OCI-LY3 (cell line): ENCODE results near the gene TRIM7.

Experiments used
- H2AFZ ChIP-seq: fragments of 200-600, 300-600 bp; shearing (Covaris generic); 2 replicates; pipeline ENCODE4 v1.6.0; 2014; ENCODE audit warnings: antibody characterized with exemption, low read depth, low read length
- H3K27ac ChIP-seq: fragments of 200-600, 300-600 bp; sonication (generic); 2 replicates; pipeline ENCODE4 v1.5.1; 2014; ENCODE audit warnings: mild to moderate bottlenecking, low read length, moderate library complexity, mixed read lengths
- H3K27me3 ChIP-seq: fragments of 200-600, 300-600 bp; sonication (generic); 2 replicates; pipeline ENCODE4 v1.6.1; 2014; ENCODE audit warnings: low read depth, low read length, mixed read lengths
- H3K36me3 ChIP-seq: fragments of 200-600, 300-600 bp; sonication (generic); replicated peaks from 2 replicates; pipeline ENCODE3; 2014; ENCODE audit warnings: low read depth, low read length, mixed read lengths
- H3K4me1 ChIP-seq: fragments of 300-600, 200-600 bp; sonication (generic); 2 replicates; pipeline ENCODE4 v1.6.1; 2014; ENCODE audit warnings: low read length, mixed read lengths
- H3K4me2 ChIP-seq: fragments of 200-600, 300-600 bp; sonication (generic); 2 replicates; pipeline ENCODE4 v1.6.1; 2014; ENCODE audit warnings: low read length, mixed read lengths
- H3K4me3 ChIP-seq: fragments of 300-600, 200-600 bp; sonication (generic); 2 replicates; pipeline ENCODE4 v1.5.1; 2014; ENCODE audit warnings: antibody characterized with exemption, mild to moderate bottlenecking, low read length, moderate library complexity
- H3K79me2 ChIP-seq: fragments of 300-600, 200-600 bp; shearing (Covaris generic); 2 replicates; pipeline ENCODE4 v1.6.1; 2014; ENCODE audit warnings: mild to moderate bottlenecking, low read length, mixed read lengths
- H3K9ac ChIP-seq: fragments of 300-600, 200-600 bp; shearing (Covaris generic); 2 replicates; pipeline ENCODE4 v1.6.0; 2014; ENCODE audit warnings: mild to moderate bottlenecking, low read length, moderate library complexity
- H3K9me3 ChIP-seq: fragments of 200-600, 300-600 bp; shearing (Covaris generic); 2 replicates; pipeline ENCODE4 v1.6.1; 2014; ENCODE audit warnings: low read length, mixed read lengths; ENCODE audit not compliant: insufficient read depth
- H4K20me1 ChIP-seq: fragments of 200-600, 300-600 bp; sonication (generic); 2 replicates; pipeline ENCODE4 v1.6.1; 2016; ENCODE audit warnings: low read length, mixed read lengths; ENCODE audit not compliant: insufficient read depth
- CTCF ChIP-seq: fragments of 200-600, 300-600 bp; sonication (generic); IDR thresholded peaks from 2 replicates; pipeline ENCODE4 v1.5.1; 2014; ENCODE audit warnings: antibody characterized with exemption, low read length, low read depth
- EZH2phosphoT487 ChIP-seq: fragments of 200-600 bp; shearing (Covaris generic); IDR thresholded peaks from 2 replicates; pipeline ENCODE4 v1.6.1; 2018; ENCODE audit warnings: antibody characterized with exemption, mixed run types, low read depth

The TRIM7 gene

GRCh38 chr5:181234455-181235306, 29.7 kb upstream of the TRIM7 start:
- no peak overlapping the region for H3K9ac ChIP-seq
- TF ChIP-seq CTCF (no peak), EZH2phosphoT487 (no peak)
- no peaks in the 10 kb centered on the region for H3K9me3 ChIP-seq
- no peaks in the 10 kb centered on the region for H3K4me1 ChIP-seq
- H3K36me3 ChIP-seq = peaks cover 55% of the 10 kb centered on the region
- H3K27me3 ChIP-seq = no peaks in the 10 kb centered on the region
- no peak overlapping the region for H3K27ac ChIP-seq
- H3K79me2 ChIP-seq = peaks cover 10% of the 10 kb centered on the region
- no peak overlapping the region for H2AFZ ChIP-seq
- H3K4me3 ChIP-seq = no peak overlapping the region
- H4K20me1 ChIP-seq = peaks cover 39% of the 10 kb centered on the region
- no peak overlapping the region for H3K4me2 ChIP-seq

GRCh38 chr5:181233801-181234454, 28.9 kb upstream of the TRIM7 start:
- Histone ChIP-seq H3K9ac (no peak overlapping the region), H3K9me3 (no peaks in the 10 kb centered on the region), H3K4me1 (no peaks in the 10 kb centered on the region), H3K79me2 (peaks cover 2% of the 10 kb centered on the region), H4K20me1 (peaks cover 31% of the 10 kb centered on the region), H3K36me3 (peaks cover 48% of the 10 kb centered on the region), H3K4me2 (no peak overlapping the region), H2AFZ (no peak overlapping the region), H3K27me3 (no peaks in the 10 kb centered on the region), H3K27ac (no peak overlapping the region), H3K4me3 (no peak overlapping the region)
- TF ChIP-seq CTCF (no peak), EZH2phosphoT487 (no peak)

GRCh38 chr5:181233088-181233800, 28.2 kb upstream of the TRIM7 start:
- Histone ChIP-seq H3K27ac (no peak overlapping the region), H3K4me3 (no peak overlapping the region), H3K9me3 (no peaks in the 10 kb centered on the region), H4K20me1 (peaks cover 25% of the 10 kb centered on the region), H3K9ac (no peak overlapping the region), H3K4me1 (no peaks in the 10 kb centered on the region), H3K27me3 (no peaks in the 10 kb centered on the region), H2AFZ (no peak overlapping the region), H3K4me2 (no peak overlapping the region), H3K36me3 (peaks cover 42% of the 10 kb centered on the region), H3K79me2 (no peaks in the 10 kb centered on the region)
- TF ChIP-seq EZH2phosphoT487 = no peak
- no peak for TF ChIP-seq CTCF

GRCh38 chr5:181232593-181232992, 27.6 kb upstream of the TRIM7 start:
- Histone ChIP-seq H3K36me3 (peaks cover 37% of the 10 kb centered on the region), H3K79me2 (no peaks in the 10 kb centered on the region), H3K9ac (no peak overlapping the region), H2AFZ (no peak overlapping the region), H3K4me3 (no peak overlapping the region), H3K27me3 (no peaks in the 10 kb centered on the region), H4K20me1 (peaks cover 19% of the 10 kb centered on the region), H3K9me3 (no peaks in the 10 kb centered on the region), H3K4me2 (no peak overlapping the region), H3K4me1 (no peaks in the 10 kb centered on the region), H3K27ac (no peak overlapping the region)
- TF ChIP-seq EZH2phosphoT487 = no peak
- no peak for TF ChIP-seq CTCF
